HG03575 (cell line): Measurements from ENCODE around the gene GALNS.

Source experiments
- ATAC-seq: cut with Tn5 transposase; IDR thresholded peaks from one replicate; pipeline ENCODE4 v1.9.1; 2021; ENCODE audit not compliant: unreplicated experiment, insufficient number of reproducible peaks, low FRiP score; ENCODE audit errors: extremely low read depth

Gene GALNS

DNA sequence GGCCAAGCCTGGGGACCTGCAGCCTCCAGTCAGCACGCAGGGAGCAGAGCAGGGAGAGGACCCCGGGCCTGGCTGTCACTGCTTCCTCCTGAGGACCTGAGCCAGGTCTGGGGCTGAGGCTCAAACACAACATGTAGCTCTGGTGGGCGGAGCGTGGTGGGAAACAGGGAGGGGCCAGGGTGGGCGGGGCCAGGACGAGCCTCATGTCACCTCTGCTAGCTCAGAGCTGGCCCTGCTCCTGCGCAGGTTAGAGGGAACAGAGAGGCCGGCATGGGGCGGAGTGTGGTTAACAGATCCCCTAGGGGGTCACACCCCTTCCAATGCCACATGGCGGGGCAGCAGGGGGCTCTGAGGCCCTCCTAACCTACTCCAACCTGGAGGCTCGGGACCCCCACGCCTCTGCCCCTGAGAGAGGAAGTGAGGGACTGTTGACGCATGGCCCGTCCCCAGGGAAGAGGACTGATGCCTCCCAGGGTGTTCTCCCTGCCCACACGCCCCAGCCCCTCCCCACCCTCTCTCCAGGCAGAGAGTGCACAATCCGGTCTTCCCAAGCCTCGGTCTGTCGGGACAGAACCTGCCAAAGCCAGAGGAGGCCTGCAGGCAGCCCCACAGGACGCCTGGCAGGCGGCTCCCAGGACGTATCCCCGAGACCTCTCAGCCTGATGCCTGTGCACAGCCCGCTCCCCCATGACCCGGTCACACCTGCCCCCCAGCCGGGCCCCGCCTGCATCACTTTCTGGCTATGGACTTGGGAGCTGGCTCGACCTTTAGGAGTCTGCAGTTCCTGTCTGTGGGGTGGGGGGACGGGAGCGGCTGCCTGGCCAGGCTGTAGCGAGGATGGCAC, 86.9 kb downstream of the GALNS start:
- ATAC-seq: no peak

DNA sequence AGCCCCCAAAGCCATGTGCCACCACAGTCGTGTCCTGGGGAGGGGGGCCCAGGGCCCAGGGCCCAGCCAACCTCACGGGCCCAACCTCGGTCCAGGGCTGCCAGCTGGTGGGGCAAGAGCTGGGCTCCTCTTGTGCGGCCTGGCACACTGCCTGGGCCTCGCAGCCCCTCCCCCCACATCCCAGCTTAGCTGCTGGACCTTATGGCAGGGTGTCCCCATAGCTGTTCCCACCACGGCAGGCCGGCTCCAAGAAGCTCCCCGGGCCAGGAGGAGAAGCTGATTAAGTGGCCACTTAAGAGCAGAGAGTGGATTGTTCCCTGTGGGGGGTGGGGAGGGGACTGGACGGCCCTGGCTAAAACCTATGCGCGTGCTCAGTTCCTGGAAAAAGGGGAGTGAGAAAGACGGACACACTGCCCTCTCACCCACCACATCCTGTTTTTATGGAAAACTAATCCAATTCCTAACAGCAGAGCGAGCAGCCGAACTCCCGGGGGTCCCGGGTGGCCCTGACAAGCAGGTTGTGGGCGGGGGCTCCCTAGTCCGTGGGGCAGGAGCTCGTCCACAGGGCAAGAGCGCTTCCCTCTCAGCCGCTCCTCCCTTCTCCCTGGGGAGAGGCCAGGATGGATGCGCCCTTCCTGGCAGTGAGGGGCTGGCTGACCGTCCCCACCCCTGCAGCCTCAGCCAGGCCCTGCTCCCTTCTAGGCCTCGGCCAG, 88.5 kb downstream of the GALNS start:
- ATAC-seq: no peak

DNA sequence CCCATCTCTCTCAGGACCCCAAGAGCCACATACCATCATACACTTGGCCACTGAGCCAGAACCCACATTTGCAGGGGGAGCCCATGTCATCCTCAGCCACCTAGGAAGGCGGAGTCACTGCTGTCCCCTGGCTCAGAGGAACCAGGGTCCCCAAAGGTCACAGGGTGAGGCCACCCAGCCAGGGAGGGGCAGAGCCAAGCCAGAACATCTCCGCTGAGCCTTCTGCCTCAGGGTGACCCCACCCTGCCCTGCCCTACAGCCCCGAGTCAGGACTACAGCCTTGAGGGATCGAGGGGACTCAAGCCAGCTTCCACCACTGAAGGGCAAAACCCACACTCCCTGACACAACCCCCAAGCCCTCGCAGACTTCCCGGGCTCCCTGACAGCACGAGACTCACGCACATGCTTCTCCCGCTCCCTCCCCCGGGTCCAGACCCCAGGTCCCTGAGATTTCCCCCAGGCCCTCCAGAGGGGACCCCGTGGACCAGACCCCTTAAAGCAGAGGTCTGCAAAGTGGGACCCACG, 89.1 kb downstream of the GALNS start:
- ATAC-seq: no peak

DNA sequence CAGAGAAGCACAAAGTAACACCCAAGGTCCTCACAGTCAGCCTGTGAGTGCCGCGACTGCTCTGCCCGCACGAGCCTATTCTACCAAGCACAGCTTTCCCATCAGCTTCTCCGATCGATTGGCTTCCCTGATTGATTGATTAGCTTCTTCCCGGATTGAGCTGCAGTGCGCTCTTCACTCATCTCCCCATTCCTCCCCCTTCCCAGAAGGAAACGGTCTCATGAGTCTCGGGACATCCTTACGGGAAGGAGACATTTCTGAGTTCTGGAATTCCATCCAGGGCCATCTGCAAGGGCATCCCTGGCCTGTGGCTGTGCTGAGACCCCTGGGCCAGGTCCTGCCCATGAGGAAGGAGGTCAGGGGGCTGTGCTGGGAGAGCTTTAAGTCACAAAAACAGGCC, 89.8 kb downstream of the GALNS start:
- no peak for ATAC-seq

DNA sequence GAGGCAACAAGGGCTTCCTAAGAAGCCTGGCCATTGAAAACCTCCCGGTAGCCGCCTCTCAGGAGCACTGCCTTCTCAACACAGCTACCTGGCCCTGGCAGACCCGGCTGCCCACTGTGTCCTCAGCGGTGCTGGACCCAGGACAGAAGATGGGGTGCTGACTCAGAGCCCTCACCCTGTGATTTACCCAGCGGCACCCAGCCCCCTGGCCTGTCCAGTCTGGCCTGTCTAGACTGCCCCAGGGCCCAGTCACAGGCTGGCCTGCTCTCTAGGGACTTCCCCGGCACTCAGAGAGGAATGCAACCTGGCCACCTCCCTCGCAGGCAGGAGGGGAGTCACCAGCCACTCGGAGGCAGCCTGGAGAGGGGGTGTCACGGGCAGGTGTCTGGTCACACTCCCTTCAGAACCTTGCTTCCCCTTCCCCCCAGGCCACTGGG, 91.8 kb downstream of the GALNS start:
- ATAC-seq: no peak

DNA sequence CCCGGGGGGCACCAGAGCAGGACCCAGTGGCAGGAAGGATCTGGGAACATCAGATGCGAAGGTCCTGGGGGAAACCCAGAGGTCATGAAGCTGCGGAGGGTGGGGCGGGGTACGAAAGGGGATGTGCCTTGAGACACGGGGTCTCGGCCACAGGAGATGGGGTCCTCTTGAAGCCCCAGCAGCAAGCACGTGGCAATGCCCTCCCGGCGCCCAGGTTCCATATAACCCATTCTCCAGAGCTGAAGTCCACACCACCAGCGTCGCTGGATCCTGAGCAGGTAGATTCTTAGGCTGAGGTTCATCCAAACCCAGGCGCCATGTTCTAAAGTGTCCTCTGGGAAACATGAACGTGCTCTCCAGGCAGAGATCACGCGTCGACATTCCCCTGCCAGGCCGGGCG, 92.7 kb downstream of the GALNS start:
- no peak for ATAC-seq
